Psoas muscle (tissue), 8 donors: ENCODE results near the gene PARP3. TPM values are rescaled to one million over a fixed set of nuclear protein-coding genes. Genes with fewer than 3 reads are reported as not detected.
A peak's percentile ranks its signal among the peaks of the same experiment; 100 is the strongest.
"Not testable (repeated sequence)": the region's sequence is repeated elsewhere in the genome, so short reads cannot be mapped to it uniquely, and the experiment has no call there.

Experiments
- ATAC-seq, 4 donors: fragments of 200-7000 bp; cut with Tn5 transposase; one replicate each; pipeline ENCODE4 v1.9.1; 2020; ENCODE audit warnings: moderate library complexity in 3 of 4, mild to moderate bottlenecking in 2 of 4
- DNase-seq, 2 donors: peaks; one replicate each; pipeline ENCODE4 v3.0.0-alpha.2; 2020
- H3K27ac ChIP-seq: fragments of 200-600 bp; one replicate; pipeline ENCODE4 v1.8.0; 2022
- H3K27me3 ChIP-seq, 3 donors: fragments of 200-600 bp in 1 of 3; one replicate each; pipeline versions ENCODE4 v1.6.1 to v1.8.0; 2013 to 2022; ENCODE audit warnings: low read length in 2 of 3, mild to moderate bottlenecking in 2 of 3, moderate library complexity in 1 of 3; ENCODE audit not compliant: insufficient read depth in 3 of 3
- H3K36me3 ChIP-seq, 2 donors: fragments of 200-600 bp in 1 of 2; one replicate each; pipeline versions ENCODE4 v1.6.1 to v1.8.0; 2013 to 2022; ENCODE audit warnings: low read depth in 1 of 2, mild to moderate bottlenecking in 1 of 2, moderate library complexity in 1 of 2; ENCODE audit not compliant: insufficient read depth in 1 of 2
- H3K4me1 ChIP-seq: fragments of 200-600 bp; one replicate; pipeline ENCODE4 v1.8.0; 2022
- H3K4me3 ChIP-seq: fragments of 200-600 bp; one replicate; pipeline ENCODE4 v1.8.0; 2022; ENCODE audit warnings: mild to moderate bottlenecking
- H3K9me3 ChIP-seq: fragments of 200-600 bp; one replicate; pipeline ENCODE4 v1.8.0; 2022
- WGBS, 3 donors: extraction: QIAGEN DNeasy Blood & Tissue Kit; methylation state at CpG; one replicate each; pipeline versions ENCODE4 v1.1.6 to v1.1.7; 2013; 5-methylcytosine and 5-hydroxymethylcytosine counted together
- intact Hi-C, 2 donors: fragments of 100-400 bp; cut with DNase I; formaldehyde crosslinking; loops; one replicate each; pipeline versions ENCODE4 v1.11.0 to v1.14.2; 2022
- polyA plus RNA-seq, 3 donors: library from polyadenylated mRNA; stranded (reverse); fragments of 200-250 nt; gene quantifications; one replicate each; pipeline ENCODE4 v1.2.3, GENCODE V29; 2013
- total RNA-seq, 4 donors: library from RNA; stranded (reverse); fragmentation: NEBNext Ultra II Directional in 2 of 4; extraction: Animal tissue kit (Norgen Biotek cat#: 25700) in 2 of 4; gene quantifications; one replicate each; pipeline versions ENCODE4 v1.2.1 to v1.2.4, GENCODE V29; 2021 to 2023
- TF ChIP-seq, protein P1 (sequence below): fragments of 200-600 bp; IDR thresholded peaks from one replicate; pipeline ENCODE4 v1.8.0; 2022; ENCODE audit warnings: antibody characterized with exemption
- donor health status: healthy with polysubstance abuse.
- donor health status: DM: no; HTN: no; CAD: no; lungs with moderate emphysema.
- donor health status: Bipolar disorder and iron deficiency.
- donor health status: healthy.
- donor health status: DM: yes; HTN: yes; CAD: no.
- donor health status: DM: no; HTN: no; CAD: no.
- donor health status: DM: no; HTN: no; CAD: no.
- donor health status: DM: yes; HTN: yes; CAD: no.

The PARP3 gene
- total and polyA plus RNA-seq, 7 donors = 5.2 to 15.8 (median 11.3) TPM

DNA sequence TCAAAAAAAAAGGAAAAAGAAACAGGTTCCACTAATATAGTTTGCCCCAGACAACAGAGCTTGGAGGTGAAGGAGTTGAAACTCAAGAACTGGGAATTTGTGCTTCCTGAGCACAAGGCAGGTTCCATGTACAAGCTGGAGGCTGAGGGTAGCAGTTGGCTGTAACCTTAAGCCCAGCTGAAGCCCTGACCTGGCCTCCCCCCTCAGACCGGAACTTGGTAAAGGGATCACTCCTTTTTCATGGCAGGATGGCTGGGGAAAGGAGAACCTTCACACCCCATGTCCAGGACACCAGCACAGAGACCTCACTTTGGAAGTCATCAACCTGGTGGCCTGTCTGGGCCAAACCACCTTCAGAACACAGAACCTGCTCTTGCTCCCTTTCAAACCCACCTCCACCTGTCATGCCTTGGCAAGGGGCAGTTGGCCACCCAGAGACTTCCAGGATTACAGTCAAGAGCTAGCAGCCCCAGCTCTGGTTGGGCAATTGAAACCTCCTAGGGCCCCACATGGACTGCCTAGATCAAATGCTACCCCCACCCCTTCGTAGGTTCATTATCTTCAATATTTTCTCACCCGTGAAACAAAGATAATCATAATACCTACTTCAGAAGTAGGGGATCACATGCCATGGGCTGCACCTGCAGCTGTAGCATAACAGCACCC, 50.0 kb downstream of the PARP3 start:
- Histone ChIP-seq H3K9me3 (no peaks in the 10 kb centered on the region), H3K4me1 (peaks cover 28% of the 10 kb centered on the region), H3K27ac (peak overlapping the region; percentile 36), H3K27me3 (no peaks in the 10 kb centered on the region), H3K36me3 (peaks cover 10 to 46% of the 10 kb centered on the region in 2 donors), H3K4me3 (no peak overlapping the region)
- TF ChIP-seq, protein P1, sequence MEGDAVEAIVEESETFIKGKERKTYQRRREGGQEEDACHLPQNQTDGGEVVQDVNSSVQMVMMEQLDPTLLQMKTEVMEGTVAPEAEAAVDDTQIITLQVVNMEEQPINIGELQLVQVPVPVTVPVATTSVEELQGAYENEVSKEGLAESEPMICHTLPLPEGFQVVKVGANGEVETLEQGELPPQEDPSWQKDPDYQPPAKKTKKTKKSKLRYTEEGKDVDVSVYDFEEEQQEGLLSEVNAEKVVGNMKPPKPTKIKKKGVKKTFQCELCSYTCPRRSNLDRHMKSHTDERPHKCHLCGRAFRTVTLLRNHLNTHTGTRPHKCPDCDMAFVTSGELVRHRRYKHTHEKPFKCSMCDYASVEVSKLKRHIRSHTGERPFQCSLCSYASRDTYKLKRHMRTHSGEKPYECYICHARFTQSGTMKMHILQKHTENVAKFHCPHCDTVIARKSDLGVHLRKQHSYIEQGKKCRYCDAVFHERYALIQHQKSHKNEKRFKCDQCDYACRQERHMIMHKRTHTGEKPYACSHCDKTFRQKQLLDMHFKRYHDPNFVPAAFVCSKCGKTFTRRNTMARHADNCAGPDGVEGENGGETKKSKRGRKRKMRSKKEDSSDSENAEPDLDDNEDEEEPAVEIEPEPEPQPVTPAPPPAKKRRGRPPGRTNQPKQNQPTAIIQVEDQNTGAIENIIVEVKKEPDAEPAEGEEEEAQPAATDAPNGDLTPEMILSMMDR = no peak
- DNase-seq (peak in 1 of 2 donors; percentile 36), ATAC-seq (no peak)
- intact Hi-C loops = no loop called here
- WGBS, 3 donors = 60 to 79% (median 70%) methylated on average over 3 of the region's 3 CpGs

DNA sequence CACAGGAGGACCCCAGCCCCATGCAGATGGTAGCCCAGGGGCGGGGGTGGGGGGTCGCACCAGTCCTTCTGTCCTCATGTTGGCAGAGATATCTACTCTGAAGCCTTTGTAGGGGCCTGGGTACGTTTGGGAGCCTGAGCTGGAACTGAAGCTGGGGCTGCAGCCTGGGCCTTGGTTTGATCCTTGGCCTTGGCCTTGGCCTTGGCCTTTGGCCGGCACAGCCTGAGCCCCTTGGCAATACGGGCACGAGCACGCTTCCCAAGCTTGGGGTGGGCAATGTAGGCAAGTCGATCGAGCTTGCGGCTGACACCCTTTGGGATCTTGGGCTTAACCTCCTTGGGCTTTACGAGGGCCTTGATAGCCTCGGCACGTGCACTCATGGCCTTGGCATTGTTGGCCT, 51.5 kb downstream of the PARP3 start:
- DNase-seq, H3K9me3 ChIP-seq, H3K4me3 ChIP-seq, ATAC-seq, H3K27ac ChIP-seq, intact Hi-C loops, H3K27me3 ChIP-seq: not testable (repeated sequence)
- 61 to 80% (median 70%) methylated on average over 6 to 10 of the region's 13 CpGs for WGBS, 3 donors
- Histone ChIP-seq H3K4me1 (peaks cover 28% of the 10 kb centered on the region), H3K36me3 (peaks cover 10 to 43% of the 10 kb centered on the region in 2 donors)

DNA sequence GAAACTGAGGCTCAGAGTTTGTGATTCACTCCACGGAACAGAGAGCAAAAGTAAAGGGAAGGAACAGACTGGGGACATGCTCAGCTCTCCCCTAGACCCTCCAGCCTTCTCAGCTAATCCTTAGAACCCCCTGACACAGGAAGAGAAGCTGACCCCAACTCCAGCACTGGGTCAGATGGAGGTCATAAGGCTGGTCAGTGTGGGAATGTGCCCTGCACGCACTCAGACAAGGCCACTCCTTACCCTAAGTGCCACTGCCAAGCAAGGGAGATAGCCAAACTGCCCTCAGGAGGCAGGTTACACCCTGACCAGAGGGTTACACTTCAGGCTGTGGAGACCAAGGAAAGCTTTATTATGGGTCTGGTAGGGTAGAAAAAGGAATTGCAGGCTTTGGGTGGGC, 52.4 kb downstream of the PARP3 start:
- Histone ChIP-seq H3K4me1 (peaks cover 28% of the 10 kb centered on the region), H3K4me3 (peak overlapping the region; percentile 89), H3K27me3 (no peaks in the 10 kb centered on the region), H3K27ac (peak overlapping the region; percentile 83), H3K9me3 (no peaks in the 10 kb centered on the region), H3K36me3 (peaks cover 10 to 40% of the 10 kb centered on the region in 2 donors)
- TF ChIP-seq, protein P1 = no peak
- ATAC-seq (no peak), DNase-seq (peak in 1 of 2 donors; percentile 12)
- 53 to 66% (median 56%) methylated on average over 2 of the region's 2 CpGs for WGBS, 3 donors
- intact Hi-C loops = no loop called here

DNA sequence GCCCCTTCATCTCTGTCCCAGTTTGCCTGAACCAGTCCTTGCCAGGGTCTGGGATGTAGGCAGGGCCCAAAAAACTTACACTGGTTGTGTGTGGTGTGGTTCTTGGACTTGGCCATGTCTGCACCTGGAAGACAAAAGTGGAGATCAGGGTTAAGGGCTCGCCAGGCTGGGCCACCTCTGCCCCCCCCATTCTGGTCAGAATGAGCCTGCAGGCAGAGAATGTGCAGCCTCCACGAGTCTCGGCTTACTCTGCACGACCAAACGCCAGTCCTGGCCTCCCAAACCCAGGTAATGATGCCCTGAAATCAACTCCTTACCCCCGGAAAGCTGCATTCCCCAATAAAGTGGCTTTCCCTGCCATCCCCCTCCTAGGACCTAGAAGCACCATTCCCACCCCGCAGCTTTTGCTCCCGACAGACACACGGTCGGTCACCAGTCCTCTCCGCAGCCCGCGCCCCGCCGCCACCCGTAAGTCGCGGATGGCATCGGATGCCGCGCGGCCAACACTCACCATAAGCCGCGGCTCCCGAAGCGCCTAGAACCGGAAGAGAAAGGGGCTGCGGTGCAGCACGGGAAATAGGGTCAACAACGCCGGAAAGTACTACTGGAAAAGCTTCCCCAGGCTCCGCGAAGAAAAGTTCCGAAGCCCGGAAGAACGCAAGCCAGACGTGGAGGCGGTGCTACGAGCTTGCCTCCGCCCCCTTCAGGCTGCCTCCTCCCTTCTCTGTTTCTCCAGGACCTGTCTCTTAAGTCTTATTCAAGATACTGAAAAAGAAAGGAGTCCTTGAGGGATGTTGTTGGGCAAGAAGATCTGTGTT, 53.4 kb downstream of the PARP3 start, which contains the start of gene RPL29:
Gene RPL29, minus strand, starts transcription at position 550 of the 818 bp plus-strand sequence. Its CDS starts 434 bp downstream, at position 116.
- DNase-seq (peak; percentile 90 to 94), ATAC-seq (peak; percentile 92 to 96 (median 94))
- peaks cover 28% of the 10 kb centered on the region for H3K4me1 ChIP-seq
- peak within 1 kb of the TSS; percentile 89 for H3K4me3 ChIP-seq
- 0 to 1% (median 0%) methylated on average over 38 to 40 of the region's 40 CpGs for WGBS, 3 donors
- intact Hi-C loops = loop anchor here in 1 of 2 donors (1.0 kb wide), 1 partner anchor 53 kb away; the partner anchor contains the start of gene PARP3
- TF ChIP-seq, protein P1 = no peak
- peaks cover 10 to 40% of the 10 kb centered on the region in 2 donors for H3K36me3 ChIP-seq
- H3K9me3 ChIP-seq = no peaks in the 10 kb centered on the region
- H3K27ac ChIP-seq = peak within 1 kb of the TSS; percentile 83
- H3K27me3 ChIP-seq = no peaks in the 10 kb centered on the region

DNA sequence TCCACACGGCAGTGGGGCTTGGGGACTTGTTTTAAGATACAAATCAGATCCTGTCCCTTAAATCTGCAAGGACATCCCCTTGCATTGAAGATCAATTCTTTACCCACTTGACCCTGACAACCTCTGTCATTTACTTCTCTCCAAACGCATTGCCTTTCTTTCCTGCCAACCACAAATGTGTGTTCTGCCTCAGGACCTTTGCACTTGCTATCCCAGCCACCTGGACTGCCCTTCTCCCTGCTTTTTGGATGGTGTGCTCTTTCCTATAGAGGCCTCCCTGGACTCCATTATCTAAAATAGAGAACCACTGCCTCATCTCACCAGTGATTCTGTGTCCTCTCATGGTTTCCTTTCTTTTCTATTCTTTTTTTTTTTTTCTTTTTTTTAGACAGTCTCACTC, 55.0 kb downstream of the PARP3 start:
- Histone ChIP-seq H3K27me3 (no peaks in the 10 kb centered on the region), H3K4me1 (peaks cover 28% of the 10 kb centered on the region), H3K4me3 (no peak overlapping the region), H3K36me3 (peaks cover 10 to 29% of the 10 kb centered on the region in 2 donors), H3K27ac (no peak overlapping the region), H3K9me3 (no peaks in the 10 kb centered on the region)
- WGBS, 3 donors = 49 to 59% (median 57%) methylated on average over 2 of the region's 2 CpGs
- DNase-seq (no peak), ATAC-seq (no peak)
- intact Hi-C loops = no loop called here
- TF ChIP-seq, protein P1 = no peak
